Stimulated activated CD4-positive, alpha-beta T cell treated with anti-CD3 and anti-CD28 coated beads, Interleukin-1b, Interleukin-23, amount 100 ng/mL, for 48 hours (primary cell): ENCODE measurements around the gene NTRK1.
"Not testable (repeated sequence)": the region's sequence is repeated elsewhere in the genome, so short reads cannot be mapped to it uniquely, and the experiment has no call there.

ENCODE experiments used
- DNase-seq: peaks from one replicate; pipeline ENCODE4 v3.0.0-alpha.2; 2020

Gene NTRK1

GRCh38 chr1:156920233-156921052 is 59.8 kb downstream of the NTRK1 start, which contains the start of gene LRRC71:
TSS of gene LRRC71 (plus strand) at chr1:156920632. CDS start at chr1:156920804, 172 bp downstream.
- DNase-seq: peak; percentile 77

- no peak for DNase-seq
Measured at GRCh38 chr1:156921053-156921529, 60.4 kb downstream of the NTRK1 start.

DNA sequence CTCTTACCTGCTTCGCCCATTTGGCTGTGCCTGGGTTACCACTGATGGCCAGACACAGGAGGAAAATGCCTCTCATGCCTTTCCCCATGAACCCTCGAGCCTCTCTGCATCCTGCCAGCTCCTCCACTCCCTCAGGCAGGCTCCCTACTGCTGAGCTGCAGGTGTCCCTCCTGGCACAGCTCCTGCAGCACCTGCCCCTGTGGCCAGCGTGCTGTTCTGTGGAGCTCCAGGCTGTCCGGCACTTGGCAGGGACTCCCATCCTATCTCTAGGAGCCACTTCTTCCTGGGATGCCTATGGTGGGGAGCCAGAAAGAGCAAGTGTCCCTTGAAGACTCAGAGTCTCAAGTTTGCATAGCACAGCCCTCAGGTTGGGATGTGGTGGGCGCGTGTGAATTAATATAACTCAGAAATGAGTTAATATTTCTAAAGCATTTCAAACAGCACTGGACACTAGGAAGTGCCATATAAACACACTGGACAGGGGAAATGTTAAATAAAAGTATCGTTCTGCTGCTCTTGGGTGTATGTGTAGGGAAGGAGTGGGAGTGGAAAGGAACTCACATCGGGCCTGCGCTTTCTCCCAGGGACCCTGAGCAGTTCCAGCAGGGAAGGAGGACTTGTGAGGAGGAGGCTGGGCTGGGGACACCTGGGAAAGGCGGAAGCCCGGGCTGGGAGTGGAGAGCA is 62.5 kb downstream of the NTRK1 start:
- DNase-seq: no peak

- no peak for DNase-seq
Measured at GRCh38 chr1:156923670-156924477, 63.2 kb downstream of the NTRK1 start.

DNA sequence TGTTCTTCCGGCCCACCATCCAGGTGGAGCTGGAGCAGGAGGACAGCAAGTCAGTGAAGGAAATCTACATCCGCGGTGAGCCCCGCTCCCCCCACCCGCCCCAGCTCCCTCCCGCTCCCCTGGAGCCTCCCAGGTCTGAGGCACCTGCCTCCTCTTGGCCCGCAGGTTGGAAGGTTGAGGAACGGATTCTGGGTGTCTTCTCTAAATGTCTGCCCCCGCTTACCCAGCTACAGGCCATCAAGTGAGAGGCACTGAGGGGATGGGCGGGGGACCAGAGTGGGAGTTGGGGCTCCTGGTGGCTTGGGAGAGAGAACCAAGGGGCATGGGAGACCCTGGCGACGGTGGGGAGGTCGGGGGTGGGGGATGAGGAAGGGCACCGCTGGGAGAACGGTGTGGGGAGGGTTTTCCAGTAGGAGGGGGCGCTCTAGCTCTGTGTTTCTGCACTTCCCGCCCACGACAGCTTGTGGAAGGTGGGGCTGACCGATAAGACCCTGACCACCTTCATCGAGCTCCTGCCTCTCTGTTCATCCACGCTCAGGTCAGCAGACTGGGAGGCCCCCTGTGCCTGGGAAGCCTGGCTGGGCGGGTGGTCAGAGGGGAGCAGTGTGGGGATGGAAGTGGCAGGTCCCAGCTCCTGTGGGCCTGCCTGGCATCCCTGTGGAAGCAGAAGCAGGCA is 64.0 kb downstream of the NTRK1 start:
- DNase-seq: no peak

- no peak for DNase-seq
Measured at GRCh38 chr1:156925154-156926010, 64.7 kb downstream of the NTRK1 start.

GRCh38 chr1:156926175-156926574 is 65.5 kb downstream of the NTRK1 start:
- DNase-seq: peak; percentile 67

GRCh38 chr1:156926695-156927094 is 66.0 kb downstream of the NTRK1 start:
- not testable (repeated sequence) for DNase-seq

GRCh38 chr1:156927215-156928042 is 66.8 kb downstream of the NTRK1 start:
- peak; percentile 71 for DNase-seq

- no peak for DNase-seq
Measured at GRCh38 chr1:156928043-156928602, 67.5 kb downstream of the NTRK1 start.

- no peak for DNase-seq
Measured at GRCh38 chr1:156929596-156930238, 69.1 kb downstream of the NTRK1 start.

GRCh38 chr1:156930483-156930882 is 69.8 kb downstream of the NTRK1 start:
- no peak for DNase-seq
